AG04450 (cell line): ENCODE results near the gene PAX5. TPM values are rescaled to one million over a fixed set of nuclear protein-coding genes. Genes with fewer than 3 reads are reported as not detected.
"Not testable (repeated sequence)": the region's sequence is repeated elsewhere in the genome, so short reads cannot be mapped to it uniquely, and the experiment has no call there.

Experiments used
- CTCF ChIA-PET: fragments of 300-600, 350-600 bp; formaldehyde crosslinking; extraction: SDS; loops from one replicate; lab custom pipeline; 2022; ENCODE audit warnings: antibody characterized with exemption, inconsistent platforms; lab: Charles Lee
- POLR2A ChIA-PET: fragments of 350-600 bp; formaldehyde crosslinking; extraction: SDS; loops from one replicate; lab custom pipeline; 2021; ENCODE audit warnings: antibody characterized with exemption, inconsistent platforms; lab: Yijun Ruan, JAX
- DNase-seq: peaks from one replicate; pipeline ENCODE4 v3.0.0-alpha.2; 2011; ENCODE audit warnings: low read depth, low spot score
- H3K27ac ChIP-seq: one replicate; pipeline ENCODE4 v1.5.1; 2012; ENCODE audit warnings: low read depth, low read length, control low read depth
- H3K27me3 ChIP-seq: one replicate; pipeline ENCODE4 v1.6.0; 2012; ENCODE audit warnings: low read length; ENCODE audit not compliant: control insufficient read depth, insufficient read depth
- H3K4me3 ChIP-seq: 2 replicates; pipeline ENCODE4 v1.5.1; 2011; ENCODE audit warnings: mild to moderate bottlenecking, low read depth, low read length, control low read depth
- H3K9me3 ChIP-seq: 2 replicates; pipeline ENCODE4 v1.5.1; 2012; ENCODE audit warnings: low read length; ENCODE audit not compliant: control insufficient read depth, insufficient read depth
- polyA plus RNA-seq: library from polyadenylated mRNA; depleted of rRNA; stranded (reverse); fragments of >200 nt; gene quantifications from 2 replicates; pipeline ENCODE4 v1.2.3, GENCODE V29; 2011
- TF ChIP-seq, protein P1 (sequence below): IDR thresholded peaks from 2 replicates; pipeline ENCODE4 v1.5.1; 2011; ENCODE audit warnings: low read depth, low read length, control low read depth, inconsistent platforms

The PAX5 gene
- polyA plus RNA-seq, 1 experiment: not detected

GRCh38 chr9:37079370-37080164 is 45.5 kb upstream of the PAX5 start:
- Histone ChIP-seq H3K27me3 (peaks cover 4% of the 10 kb centered on the region), H3K27ac (peak overlapping the region; percentile 75), H3K4me3 (peak overlapping the region; percentile 89), H3K9me3 (peaks cover 5% of the 10 kb centered on the region)
- ChIA-PET POLR2A (interaction anchor here (0.6 to 1.2 kb wide), 4 partner anchors 17 to 459 kb away, joined by 3 to 6 read pairs (median 4); partner anchors contain the start of gene ZCCHC7), CTCF (interaction anchor here (1.1 to 1.5 kb wide), 2 partner anchors 18 to 207 kb away, joined by 3 read pairs; no protein-coding TSS in a partner anchor)
- TF ChIP-seq, protein P1, sequence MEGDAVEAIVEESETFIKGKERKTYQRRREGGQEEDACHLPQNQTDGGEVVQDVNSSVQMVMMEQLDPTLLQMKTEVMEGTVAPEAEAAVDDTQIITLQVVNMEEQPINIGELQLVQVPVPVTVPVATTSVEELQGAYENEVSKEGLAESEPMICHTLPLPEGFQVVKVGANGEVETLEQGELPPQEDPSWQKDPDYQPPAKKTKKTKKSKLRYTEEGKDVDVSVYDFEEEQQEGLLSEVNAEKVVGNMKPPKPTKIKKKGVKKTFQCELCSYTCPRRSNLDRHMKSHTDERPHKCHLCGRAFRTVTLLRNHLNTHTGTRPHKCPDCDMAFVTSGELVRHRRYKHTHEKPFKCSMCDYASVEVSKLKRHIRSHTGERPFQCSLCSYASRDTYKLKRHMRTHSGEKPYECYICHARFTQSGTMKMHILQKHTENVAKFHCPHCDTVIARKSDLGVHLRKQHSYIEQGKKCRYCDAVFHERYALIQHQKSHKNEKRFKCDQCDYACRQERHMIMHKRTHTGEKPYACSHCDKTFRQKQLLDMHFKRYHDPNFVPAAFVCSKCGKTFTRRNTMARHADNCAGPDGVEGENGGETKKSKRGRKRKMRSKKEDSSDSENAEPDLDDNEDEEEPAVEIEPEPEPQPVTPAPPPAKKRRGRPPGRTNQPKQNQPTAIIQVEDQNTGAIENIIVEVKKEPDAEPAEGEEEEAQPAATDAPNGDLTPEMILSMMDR: no peak
- DNase-seq: peak; percentile 72

GRCh38 chr9:37074790-37075189 is 40.7 kb upstream of the PAX5 start:
- H3K27ac ChIP-seq, DNase-seq, H3K27me3 ChIP-seq, CTCF ChIA-PET, POLR2A ChIA-PET, H3K4me3 ChIP-seq, H3K9me3 ChIP-seq: not testable (repeated sequence)

DNA sequence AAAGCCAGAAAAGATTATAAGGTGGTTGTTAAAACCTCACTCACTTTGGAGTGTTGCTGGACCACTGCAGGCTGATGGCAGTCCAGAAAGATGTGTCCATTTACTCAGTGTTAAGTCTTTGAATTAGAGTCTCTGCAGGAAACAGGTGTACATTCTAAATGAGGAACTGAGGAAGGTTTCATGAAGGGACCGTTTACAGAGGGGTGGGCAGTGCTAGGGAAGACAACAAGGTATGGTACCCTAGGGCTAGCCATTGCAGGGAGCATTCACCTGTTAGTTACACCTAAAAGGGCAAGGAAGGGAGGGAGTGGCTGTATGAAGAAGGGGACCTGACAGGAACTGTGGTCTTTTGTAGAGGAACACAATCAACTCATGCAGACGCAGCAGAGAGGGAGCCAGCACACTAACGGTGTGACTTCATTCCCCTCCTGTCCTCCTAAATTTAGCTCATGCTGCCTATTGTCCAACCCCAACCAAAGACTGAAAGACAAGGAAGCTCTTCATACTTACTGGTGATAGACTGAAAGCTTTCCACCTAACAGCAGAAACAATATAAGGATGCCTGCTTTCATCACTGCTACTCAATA is 32.2 kb upstream of the PAX5 start:
- ChIA-PET POLR2A (no interaction called here), CTCF (no interaction called here)
- TF ChIP-seq, protein P1: no peak
- Histone ChIP-seq H3K27ac (no peak overlapping the region), H3K9me3 (no peaks in the 10 kb centered on the region), H3K27me3 (peaks cover 19% of the 10 kb centered on the region), H3K4me3 (no peak overlapping the region)
- DNase-seq: no peak

GRCh38 chr9:37062336-37062735 is 28.3 kb upstream of the PAX5 start:
- peaks cover 28% of the 10 kb centered on the region for H3K27me3 ChIP-seq
- ChIA-PET CTCF (no interaction called here), POLR2A (interaction anchor here (1.6 kb wide), 1 partner anchor 17 kb away, joined by 5 read pairs; no protein-coding TSS in a partner anchor)
- H3K27ac ChIP-seq: no peak overlapping the region
- DNase-seq: no peak
- no peak overlapping the region for H3K4me3 ChIP-seq
- H3K9me3 ChIP-seq: no peaks in the 10 kb centered on the region
- TF ChIP-seq, protein P1: no peak

DNA sequence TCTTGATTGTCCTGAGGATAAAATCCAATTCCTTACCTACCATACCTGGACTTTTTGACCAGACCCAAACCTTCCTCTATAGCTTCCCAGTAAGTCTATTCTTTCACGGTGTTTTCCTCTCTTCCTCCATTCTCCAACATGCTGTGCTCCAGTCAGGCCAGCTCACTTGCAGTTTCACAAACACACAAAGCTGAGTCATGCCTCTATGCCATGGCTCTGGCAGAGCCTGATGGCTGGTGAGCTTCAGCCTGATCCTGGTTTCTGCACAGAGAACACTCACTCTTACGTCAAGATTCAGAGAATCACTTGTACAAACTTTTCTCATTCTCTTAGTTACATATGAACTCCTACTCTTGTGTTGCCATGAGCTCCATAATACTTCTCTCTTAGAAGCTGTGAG is 27.7 kb upstream of the PAX5 start:
- DNase-seq: no peak
- CTCF ChIA-PET: interaction anchor here (0.7 kb wide), 1 partner anchor 17 kb away, joined by 3 read pairs; no protein-coding TSS in a partner anchor
- H3K4me3 ChIP-seq: no peak overlapping the region
- TF ChIP-seq, protein P1: no peak
- no peak overlapping the region for H3K27ac ChIP-seq
- POLR2A ChIA-PET: interaction anchor here (1.6 kb wide), 1 partner anchor 17 kb away, joined by 5 read pairs; no protein-coding TSS in a partner anchor
- H3K9me3 ChIP-seq: no peaks in the 10 kb centered on the region
- H3K27me3 ChIP-seq: peaks cover 25% of the 10 kb centered on the region
